ENCODE data around the gene TFEB.

TFEB gene

GRCh38 chr6:41735427-41736185 is at the start of gene TFEB:
TSS of gene TFEB (minus strand) at chr6:41735608. CDS start at chr6:41691213, 44,395 bp downstream.
- Mint-ChIP-seq H3K36me3 (no peaks in the 10 kb centered on the region), H3K4me3 (peak within 1 kb of the TSS; percentile 83), H3K27me3 (no peaks in the 10 kb centered on the region), H3K4me1 (peaks cover 26% of the 10 kb centered on the region), H3K9me3 (no peaks in the 10 kb centered on the region), H3K27ac (no peak within 1 kb of the TSS)

- H3K27me3 Mint-ChIP-seq, result no peaks in the 10 kb centered on the region
- no peaks in the 10 kb centered on the region for H3K9me3 Mint-ChIP-seq
- peaks cover 1% of the 10 kb centered on the region for H3K36me3 Mint-ChIP-seq
- peaks cover 17% of the 10 kb centered on the region for H3K4me1 Mint-ChIP-seq
- peak overlapping the region; percentile 60 for H3K4me3 Mint-ChIP-seq
- H3K27ac Mint-ChIP-seq, result no peak overlapping the region
Observed at GRCh38 chr6:41784581-41785171, 49.3 kb upstream of the TFEB start.

- Mint-ChIP-seq H3K4me1 (peaks cover 15% of the 10 kb centered on the region), H3K27me3 (no peaks in the 10 kb centered on the region), H3K27ac (no peak overlapping the region), H3K36me3 (no peaks in the 10 kb centered on the region), H3K4me3 (no peak overlapping the region), H3K9me3 (no peaks in the 10 kb centered on the region)
Observed at GRCh38 chr6:41783106-41783780, 47.8 kb upstream of the TFEB start.

- Mint-ChIP-seq H3K27ac (no peak overlapping the region), H3K4me1 (peaks cover 15% of the 10 kb centered on the region), H3K4me3 (peak overlapping the region; percentile 71), H3K9me3 (no peaks in the 10 kb centered on the region), H3K27me3 (no peaks in the 10 kb centered on the region), H3K36me3 (peaks cover 1% of the 10 kb centered on the region)
Observed at GRCh38 chr6:41781366-41781730, 45.9 kb upstream of the TFEB start.

- Mint-ChIP-seq H3K27me3 (no peaks in the 10 kb centered on the region), H3K27ac (peak within 1 kb of the TSS; percentile 74), H3K4me3 (peak within 1 kb of the TSS; percentile 91), H3K9me3 (no peaks in the 10 kb centered on the region), H3K4me1 (peaks cover 12% of the 10 kb centered on the region), H3K36me3 (peaks cover 1% of the 10 kb centered on the region)
Observed at GRCh38 chr6:41780551-41781365, 45.4 kb upstream of the TFEB start, which contains the start of gene PRICKLE4. TSS of gene PRICKLE4 (plus strand) at chr6:41780782. CDS start at chr6:41783474, 2,692 bp downstream.

- no peaks in the 10 kb centered on the region for H3K27me3 Mint-ChIP-seq
- peak within 1 kb of the TSS; percentile 84 for H3K27ac Mint-ChIP-seq
- peaks cover 11% of the 10 kb centered on the region for H3K4me1 Mint-ChIP-seq
- peak within 1 kb of the TSS; percentile 91 for H3K4me3 Mint-ChIP-seq
- peaks cover 1% of the 10 kb centered on the region for H3K36me3 Mint-ChIP-seq
- no peaks in the 10 kb centered on the region for H3K9me3 Mint-ChIP-seq
Observed at GRCh38 chr6:41779788-41780550, 44.6 kb upstream of the TFEB start, which contains the start of gene FRS3. TSS of gene FRS3 (minus strand) at chr6:41779900. CDS start at chr6:41776987, 2,913 bp downstream.

GRCh38 chr6:41779336-41779735 is 43.9 kb upstream of the TFEB start:
- peak overlapping the region; percentile 91 for H3K4me3 Mint-ChIP-seq
- peaks cover 11% of the 10 kb centered on the region for H3K4me1 Mint-ChIP-seq
- H3K36me3 Mint-ChIP-seq, result peaks cover 1% of the 10 kb centered on the region
- no peaks in the 10 kb centered on the region for H3K27me3 Mint-ChIP-seq
- no peaks in the 10 kb centered on the region for H3K9me3 Mint-ChIP-seq
- peak overlapping the region; percentile 84 for H3K27ac Mint-ChIP-seq

GRCh38 chr6:41778895-41779294 is 43.5 kb upstream of the TFEB start:
- H3K4me3 Mint-ChIP-seq, result peak overlapping the region; percentile 91

GRCh38 chr6:41777551-41778285 is 42.3 kb upstream of the TFEB start:
- H3K27ac Mint-ChIP-seq, result no peak overlapping the region
- H3K4me3 Mint-ChIP-seq, result no peak overlapping the region
- no peaks in the 10 kb centered on the region for H3K27me3 Mint-ChIP-seq
- peaks cover 11% of the 10 kb centered on the region for H3K4me1 Mint-ChIP-seq
- H3K9me3 Mint-ChIP-seq, result no peaks in the 10 kb centered on the region
- H3K36me3 Mint-ChIP-seq, result peaks cover 1% of the 10 kb centered on the region

More at GRCh38 chr6:41778895-41779294, 43.5 kb upstream of the TFEB start:
- peaks cover 1% of the 10 kb centered on the region for H3K36me3 Mint-ChIP-seq
- no peaks in the 10 kb centered on the region for H3K9me3 Mint-ChIP-seq
- peak overlapping the region; percentile 65 for H3K27ac Mint-ChIP-seq
- H3K4me1 Mint-ChIP-seq, result peaks cover 11% of the 10 kb centered on the region
- no peaks in the 10 kb centered on the region for H3K27me3 Mint-ChIP-seq

- H3K4me3 Mint-ChIP-seq, result no peak overlapping the region
- H3K36me3 Mint-ChIP-seq, result peaks cover 1% of the 10 kb centered on the region
- no peaks in the 10 kb centered on the region for H3K27me3 Mint-ChIP-seq
Observed at GRCh38 chr6:41775293-41775882, 40.0 kb upstream of the TFEB start.

GRCh38 chr6:41774841-41775240 is 39.4 kb upstream of the TFEB start:
- H3K4me3 Mint-ChIP-seq, result no peak overlapping the region
- H3K36me3 Mint-ChIP-seq, result peaks cover 1% of the 10 kb centered on the region
- no peaks in the 10 kb centered on the region for H3K9me3 Mint-ChIP-seq
- H3K27ac Mint-ChIP-seq, result no peak overlapping the region
- H3K4me1 Mint-ChIP-seq, result peaks cover 6% of the 10 kb centered on the region
- no peaks in the 10 kb centered on the region for H3K27me3 Mint-ChIP-seq

More at GRCh38 chr6:41775293-41775882, 40.0 kb upstream of the TFEB start:
- no peaks in the 10 kb centered on the region for H3K9me3 Mint-ChIP-seq
- H3K27ac Mint-ChIP-seq, result no peak overlapping the region
- peaks cover 11% of the 10 kb centered on the region for H3K4me1 Mint-ChIP-seq

- H3K36me3 Mint-ChIP-seq, result no peaks in the 10 kb centered on the region
- no peaks in the 10 kb centered on the region for H3K4me1 Mint-ChIP-seq
- no peaks in the 10 kb centered on the region for H3K27me3 Mint-ChIP-seq
- H3K9me3 Mint-ChIP-seq, result no peaks in the 10 kb centered on the region
- no peak overlapping the region for H3K4me3 Mint-ChIP-seq
- no peak overlapping the region for H3K27ac Mint-ChIP-seq
Observed at GRCh38 chr6:41771058-41771983, 35.9 kb upstream of the TFEB start.

Data from activated naive CD4-positive, alpha-beta T cell treated with anti-CD3 and anti-CD28 coated beads, Interleukin-2, amount 50 U/mL, for 24 hours (primary cell).